Panc1 (cell line): Measurements from ENCODE around the gene PRKD3. TPM values are rescaled to one million over a fixed set of nuclear protein-coding genes. Genes with fewer than 3 reads are reported as not detected.

Experiments
- ATAC-seq: fragments of 200-7000 bp; cut with Tn5 transposase; 2 replicates; pipeline ENCODE4 v1.9.1; 2020; ENCODE audit warnings: mild to moderate bottlenecking, moderate library complexity
- BruUV-seq: library from RNA; stranded (reverse); fragments of 400-500 nt; replicated peaks from 2 replicates; lab custom pipeline; 2021; lab: Mats Ljungman, UMichigan
- CTCF ChIA-PET: fragments of 300-600 bp; sonication (Branson Sonifier 250); formaldehyde crosslinking; loops from one replicate; lab custom pipeline; 2022; ENCODE audit warnings: antibody characterized with exemption; lab: Charles Lee
- POLR2A ChIA-PET: fragments of 300-600 bp; sonication (Branson Sonifier 250); formaldehyde crosslinking; loops from one replicate; lab custom pipeline; 2022; ENCODE audit warnings: antibody characterized with exemption; lab: Charles Lee
- DNase-seq: peaks from one replicate; pipeline ENCODE4 v3.0.0-alpha.2; 2010; ENCODE audit warnings: low read depth, low spot score
- H3K27ac ChIP-seq: 2 replicates; pipeline ENCODE4 v1.5.1; 2011; ENCODE audit warnings: mild to moderate bottlenecking, low read length, inconsistent platforms
- H3K27me3 ChIP-seq: fragments of 200-500 bp; sonication (Bioruptor generic); 2 replicates; pipeline ENCODE4 v1.6.0; 2014; ENCODE audit warnings: low read length, inconsistent platforms; ENCODE audit not compliant: control insufficient read depth, insufficient read depth
- H3K36me3 ChIP-seq: fragments of 200-500 bp; sonication (Bioruptor generic); 2 replicates; pipeline ENCODE4 v1.5.1; 2014; ENCODE audit warnings: inconsistent platforms, mild to moderate bottlenecking, low read length, moderate library complexity; ENCODE audit not compliant: control insufficient read depth, insufficient read depth
- H3K4me1 ChIP-seq: 2 replicates; pipeline ENCODE4 v1.5.1; 2011; ENCODE audit warnings: inconsistent platforms, mild to moderate bottlenecking, low read length, moderate library complexity; ENCODE audit not compliant: control insufficient read depth, insufficient read depth
- H3K4me3 ChIP-seq, 2 experiments: 2 replicates each; pipeline ENCODE4 v1.5.1; 2011 to 2012; ENCODE audit warnings: low read depth in 2 of 2, low read length in 2 of 2, mild to moderate bottlenecking in 2 of 2, inconsistent platforms in 1 of 2, moderate library complexity in 1 of 2
- H3K9me3 ChIP-seq: fragments of 200-500 bp; sonication (Bioruptor generic); 2 replicates; pipeline ENCODE4 v1.5.1; 2014; ENCODE audit warnings: low read depth, mild to moderate bottlenecking, inconsistent platforms, low read length, moderate library complexity; ENCODE audit not compliant: control insufficient read depth, insufficient read depth
- POLR2AphosphoS5 ChIP-seq: IDR thresholded peaks from 2 replicates; pipeline ENCODE4 v1.6.1; 2012; ENCODE audit warnings: mild to moderate bottlenecking, low read depth, low read length, moderate library complexity
- REST ChIP-seq, 2 experiments: IDR thresholded peaks; 2 replicates each; pipeline ENCODE4 v1.6.1; 2011 to 2012; ENCODE audit warnings: low read depth in 2 of 2, control low read depth in 1 of 2, low read length in 1 of 2, mild to moderate bottlenecking in 1 of 2, moderate library complexity in 1 of 2; ENCODE audit not compliant: insufficient read depth in 1 of 2
- SIN3A ChIP-seq: IDR thresholded peaks from 2 replicates; pipeline ENCODE4 v1.6.1; 2012; ENCODE audit warnings: low read depth, mild to moderate bottlenecking, low read length, moderate library complexity, borderline replicate concordance; ENCODE audit not compliant: insufficient read depth
- TCF7L2 ChIP-seq: IDR thresholded peaks from 2 replicates; pipeline ENCODE4 v1.6.1; 2011; ENCODE audit warnings: mild to moderate bottlenecking, low read depth, low read length, inconsistent platforms
- in situ Hi-C: cut with HindIII; loops from 2 replicates; pipeline ENCODE4 v1.10.0; 2016; ENCODE audit warnings: low sequenced_read_pairs, low pct_unique_long_range_greater_than_20kb
- intact Hi-C: fragments of 100-400 bp; cut with micrococcal nuclease; formaldehyde crosslinking; loops from one replicate; pipeline ENCODE4 v1.10.0; 2022; ENCODE audit not compliant: unreplicated experiment
- total RNA-seq: library from RNA; stranded (reverse); gene quantifications from one replicate; pipeline ENCODE4 v1.2.1, GENCODE V29; 2021; ENCODE audit not compliant: unreplicated experiment
- TF ChIP-seq, protein P1 (sequence below): fragments of 450-650 bp; IDR thresholded peaks from 2 replicates; pipeline ENCODE4 v1.5.1; 2017; ENCODE audit warnings: mild to moderate bottlenecking

The PRKD3 gene
- total RNA-seq, 1 experiment from 2014 or later = 21.8 TPM

- H3K4me3 ChIP-seq = no peak overlapping the region
- ATAC-seq = no peak
- POLR2A ChIA-PET = no interaction called here
Measured at GRCh38 chr2:37350034-37350433, 25.4 kb upstream of the PRKD3 start.

GRCh38 chr2:37349231-37349860 lies 24.7 kb upstream of the PRKD3 start:
- Histone ChIP-seq H3K4me3 (no peak overlapping the region), H3K9me3 (no peaks in the 10 kb centered on the region), H3K36me3 (no peaks in the 10 kb centered on the region), H3K4me1 (no peaks in the 10 kb centered on the region), H3K27me3 (no peaks in the 10 kb centered on the region), H3K27ac (no peak overlapping the region)
- BruUV-seq = no TSS peak
- DNase-seq (no peak), ATAC-seq (no peak)
- ChIA-PET CTCF (no interaction called here), POLR2A (no interaction called here)
- no peak for TF ChIP-seq SIN3A
- no peak for TF ChIP-seq TCF7L2
- no peak for TF ChIP-seq POLR2AphosphoS5
- no peak for TF ChIP-seq REST (IDR thresholded peaks at IDR 0.05; ENCODE audit: insufficient read depth in 1 of 2, low read depth in 2 of 2, low read length in 1 of 2)
- TF ChIP-seq, protein P1, sequence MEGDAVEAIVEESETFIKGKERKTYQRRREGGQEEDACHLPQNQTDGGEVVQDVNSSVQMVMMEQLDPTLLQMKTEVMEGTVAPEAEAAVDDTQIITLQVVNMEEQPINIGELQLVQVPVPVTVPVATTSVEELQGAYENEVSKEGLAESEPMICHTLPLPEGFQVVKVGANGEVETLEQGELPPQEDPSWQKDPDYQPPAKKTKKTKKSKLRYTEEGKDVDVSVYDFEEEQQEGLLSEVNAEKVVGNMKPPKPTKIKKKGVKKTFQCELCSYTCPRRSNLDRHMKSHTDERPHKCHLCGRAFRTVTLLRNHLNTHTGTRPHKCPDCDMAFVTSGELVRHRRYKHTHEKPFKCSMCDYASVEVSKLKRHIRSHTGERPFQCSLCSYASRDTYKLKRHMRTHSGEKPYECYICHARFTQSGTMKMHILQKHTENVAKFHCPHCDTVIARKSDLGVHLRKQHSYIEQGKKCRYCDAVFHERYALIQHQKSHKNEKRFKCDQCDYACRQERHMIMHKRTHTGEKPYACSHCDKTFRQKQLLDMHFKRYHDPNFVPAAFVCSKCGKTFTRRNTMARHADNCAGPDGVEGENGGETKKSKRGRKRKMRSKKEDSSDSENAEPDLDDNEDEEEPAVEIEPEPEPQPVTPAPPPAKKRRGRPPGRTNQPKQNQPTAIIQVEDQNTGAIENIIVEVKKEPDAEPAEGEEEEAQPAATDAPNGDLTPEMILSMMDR = no peak
- in situ Hi-C loops = no loop called here
- intact Hi-C loops = no loop called here

More at GRCh38 chr2:37350034-37350433, 25.4 kb upstream of the PRKD3 start:
- H3K36me3 ChIP-seq = no peaks in the 10 kb centered on the region
- TF ChIP-seq SIN3A = no peak
- no peak for TF ChIP-seq TCF7L2
- TF ChIP-seq, protein P1 = no peak
- no peak for TF ChIP-seq REST (IDR thresholded peaks at IDR 0.05; ENCODE audit: insufficient read depth in 1 of 2, low read depth in 2 of 2, low read length in 1 of 2)
- TF ChIP-seq POLR2AphosphoS5 = no peak
- no peak for DNase-seq
- H3K4me1 ChIP-seq = no peaks in the 10 kb centered on the region
- H3K9me3 ChIP-seq = no peaks in the 10 kb centered on the region
- no peak overlapping the region for H3K27ac ChIP-seq
- CTCF ChIA-PET = no interaction called here
- in situ Hi-C loops = no loop called here
- BruUV-seq = no TSS peak
- H3K27me3 ChIP-seq = no peaks in the 10 kb centered on the region
- intact Hi-C loops = no loop called here
